ENCODE data around the gene LRCH1. TPM values are rescaled to one million over a fixed set of nuclear protein-coding genes. Genes with fewer than 3 reads are reported as not detected.
"Not testable (repeated sequence)": the region's sequence is repeated elsewhere in the genome, so short reads cannot be mapped to it uniquely, and the experiment has no call there.

LRCH1 gene
- total RNA-seq, 4 donors from 2014 or later: 17.2 to 25.7 (median 21.9) TPM

GRCh38 chr13:46751811-46752635, 199.1 kb downstream of the LRCH1 start:
- TF ChIP-seq POLR2A (IDR thresholded peaks at IDR 0.05) (no peak), CTCF (IDR thresholded peaks at IDR 0.05) (peak in 1 of 5 experiments; percentile 8)
- no peaks in the 10 kb centered on the region for H3K9me3 ChIP-seq
- peaks cover 0 to 23% (median 0%) of the 10 kb centered on the region in 4 donors for H3K4me1 ChIP-seq
- H3K27ac ChIP-seq: no peak overlapping the region
- 57 to 66% methylated on average over 7 of the region's 7 CpGs for WGBS, 2 donors
- DNase-seq (ENCODE audit: low spot score in 2 of 2): no peak
- no peaks in the 10 kb centered on the region for H3K27me3 ChIP-seq
- no peak overlapping the region for H3K4me3 ChIP-seq
- peaks cover 0 to 26% (median 2%) of the 10 kb centered on the region in 3 donors for H3K36me3 ChIP-seq

GRCh38 chr13:46753137-46753536, 200.2 kb downstream of the LRCH1 start:
- no peak for TF ChIP-seq POLR2A (IDR thresholded peaks at IDR 0.05)
- TF ChIP-seq EP300 (IDR thresholded peaks at IDR 0.05): no peak
- no peak for DNase-seq (ENCODE audit: low spot score in 2 of 2)
- Histone ChIP-seq H3K27me3 (no peaks in the 10 kb centered on the region), H3K27ac (no peak overlapping the region), H3K4me1 (peaks cover 0 to 26% (median 0%) of the 10 kb centered on the region in 4 donors), H3K36me3 (peaks cover 0 to 17% (median 0%) of the 10 kb centered on the region in 3 donors), H3K4me3 (no peak overlapping the region), H3K9me3 (no peaks in the 10 kb centered on the region)
- WGBS, 2 donors: 85 to 90% methylated on average over 5 of the region's 5 CpGs

GRCh38 chr13:46753917-46754316, 200.9 kb downstream of the LRCH1 start:
- Histone ChIP-seq H3K9me3 (no peaks in the 10 kb centered on the region), H3K4me3 (no peak overlapping the region), H3K27ac (no peak overlapping the region), H3K4me1 (peaks cover 0 to 24% (median 0%) of the 10 kb centered on the region in 4 donors), H3K27me3 (no peaks in the 10 kb centered on the region), H3K36me3 (peaks cover 0 to 9% (median 0%) of the 10 kb centered on the region in 3 donors)
- DNase-seq (ENCODE audit: low spot score in 2 of 2): no peak
- 76 to 86% methylated on average over 6 of the region's 6 CpGs for WGBS, 2 donors
- TF ChIP-seq EP300 (IDR thresholded peaks at IDR 0.05) (no peak), CTCF (IDR thresholded peaks at IDR 0.05) (no peak), POLR2A (IDR thresholded peaks at IDR 0.05) (no peak)

GRCh38 chr13:46754812-46755211, 201.8 kb downstream of the LRCH1 start:
- DNase-seq (ENCODE audit: low spot score in 2 of 2): no peak
- Histone ChIP-seq H3K4me1 (peaks cover 0 to 15% (median 0%) of the 10 kb centered on the region in 4 donors), H3K27ac (no peak overlapping the region), H3K27me3 (no peaks in the 10 kb centered on the region), H3K36me3 (peaks cover 0 to 6% (median 0%) of the 10 kb centered on the region in 3 donors), H3K4me3 (no peak overlapping the region), H3K9me3 (no peaks in the 10 kb centered on the region)
- TF ChIP-seq POLR2A (IDR thresholded peaks at IDR 0.05) (no peak), EP300 (IDR thresholded peaks at IDR 0.05) (no peak), CTCF (IDR thresholded peaks at IDR 0.05) (no peak)

GRCh38 chr13:46755508-46755907, 202.5 kb downstream of the LRCH1 start:
- not testable (repeated sequence) for H3K27ac ChIP-seq; H3K9me3 ChIP-seq; H3K27me3 ChIP-seq; DNase-seq (ENCODE audit: low spot score in 2 of 2); H3K36me3 ChIP-seq; H3K4me3 ChIP-seq
- H3K4me1 ChIP-seq: peaks cover 0 to 13% (median 0%) of the 10 kb centered on the region in 4 donors
- 83 to 100% methylated on average over 1 to 2 of the region's 5 CpGs for WGBS, 2 donors

GRCh38 chr13:46756977-46757376, 204.0 kb downstream of the LRCH1 start:
- H3K4me1 ChIP-seq: peaks cover 0 to 9% (median 0%) of the 10 kb centered on the region in 4 donors
- H3K27me3 ChIP-seq: no peaks in the 10 kb centered on the region
- WGBS, 2 donors: 28 to 41% methylated on average over 4 of the region's 4 CpGs
- no peak overlapping the region for H3K4me3 ChIP-seq
- H3K27ac ChIP-seq: no peak overlapping the region
- no peak for TF ChIP-seq CTCF (IDR thresholded peaks at IDR 0.05)
- no peak for TF ChIP-seq EP300 (IDR thresholded peaks at IDR 0.05)
- TF ChIP-seq POLR2A (IDR thresholded peaks at IDR 0.05): no peak
- no peaks in the 10 kb centered on the region for H3K36me3 ChIP-seq
- H3K9me3 ChIP-seq: no peaks in the 10 kb centered on the region
- DNase-seq (ENCODE audit: low spot score in 2 of 2): no peak
